Erythroblast (primary cell): ENCODE results near the gene RNGTT.

Experiments used
- GATA1 ChIP-seq: IDR thresholded peaks from 2 replicates; pipeline ENCODE4 v1.6.1; 2011; ENCODE audit warnings: low read depth, mild to moderate bottlenecking, control low read depth, low read length, moderate library complexity
- POLR2A ChIP-seq: IDR thresholded peaks from 2 replicates; pipeline ENCODE4 v1.6.1; 2011; ENCODE audit warnings: mild to moderate bottlenecking, low read length

DNA sequence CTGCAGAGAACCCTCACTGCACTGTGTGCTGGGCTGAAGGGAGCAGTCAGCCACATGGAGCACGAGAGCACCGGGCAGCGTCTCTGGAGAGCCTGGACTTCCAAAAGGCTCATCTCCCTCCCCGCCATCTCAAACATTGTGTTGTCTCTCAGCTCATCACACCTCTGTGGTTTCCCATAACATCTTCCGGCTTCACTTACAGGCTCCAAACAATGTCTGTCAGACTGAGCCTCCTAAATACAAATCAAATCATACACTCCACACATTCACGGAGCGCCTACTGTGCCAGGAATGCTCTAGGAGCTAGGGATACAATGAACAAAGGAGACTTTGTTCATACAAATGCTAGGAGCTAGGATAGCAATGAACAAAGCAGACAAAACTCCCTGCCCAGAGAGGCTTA is 398.0 kb downstream of the RNGTT start:
- no peak for TF ChIP-seq POLR2A
- TF ChIP-seq GATA1: no peak
